BJ (cell line): Measurements from ENCODE around the gene SLC25A41. TPM values are rescaled to one million over a fixed set of nuclear protein-coding genes. Genes with fewer than 3 reads are reported as not detected.

Source experiments
- CTCF ChIA-PET: fragments of 350-600 bp; formaldehyde crosslinking; extraction: SDS; loops from one replicate; lab custom pipeline; 2021; ENCODE audit warnings: antibody characterized with exemption, inconsistent platforms; lab: Yijun Ruan, JAX
- POLR2A ChIA-PET: fragments of 300-600 bp; sonication (Branson Sonifier 250); formaldehyde crosslinking; extraction: SDS; loops from one replicate; lab custom pipeline; 2021; ENCODE audit warnings: antibody characterized with exemption; lab: Charles Lee
- DNase-seq: peaks from one replicate; pipeline ENCODE4 v3.0.0-alpha.2; 2011; ENCODE audit warnings: low read depth
- H3K27me3 ChIP-seq: 2 replicates; pipeline ENCODE4 v1.6.0; 2011; ENCODE audit warnings: low read length; ENCODE audit not compliant: control insufficient read depth, insufficient read depth
- H3K36me3 ChIP-seq: 2 replicates; pipeline ENCODE4 v1.5.1; 2011; ENCODE audit warnings: low read length; ENCODE audit not compliant: control insufficient read depth, insufficient read depth
- H3K4me3 ChIP-seq: 2 replicates; pipeline ENCODE4 v1.5.1; 2011; ENCODE audit warnings: low read depth, mild to moderate bottlenecking, control low read depth, low read length
- CTCF ChIP-seq: IDR thresholded peaks from 2 replicates; pipeline ENCODE4 v1.5.1; 2011; ENCODE audit warnings: low read depth, mild to moderate bottlenecking, control low read depth, inconsistent platforms, low read length, moderate library complexity; ENCODE audit not compliant: insufficient read depth
- polyA plus RNA-seq: library from polyadenylated mRNA; depleted of rRNA; stranded (reverse); fragments of >200 nt; gene quantifications from 2 replicates; pipeline ENCODE4 v1.2.3, GENCODE V29; 2011

The SLC25A41 gene
- polyA plus RNA-seq, 1 experiment, result 0.05 TPM

GRCh38 chr19:6393983-6394412 is 39.6 kb downstream of the SLC25A41 start:
- POLR2A ChIA-PET, result interaction anchor here (0.6 kb wide), 1 partner anchor 327 kb away, joined by 5 read pairs; no protein-coding TSS in a partner anchor
- CTCF ChIA-PET, result interaction anchor here (0.7 to 1.5 kb wide), 4 partner anchors 19 to 56 kb away, joined by 3 read pairs; partner anchors contain the start of gene KHSRP

GRCh38 chr19:6393074-6393982 is 40.2 kb downstream of the SLC25A41 start, which contains the start of gene GTF2F1:
Gene GTF2F1, minus strand, starts transcription at chr19:6393164. Its CDS starts 169 bp downstream, at chr19:6392995.
- CTCF ChIA-PET, result interaction anchor here (0.7 to 1.5 kb wide), 4 partner anchors 18 to 55 kb away, joined by 3 read pairs; partner anchors contain the start of gene KHSRP
- POLR2A ChIA-PET, result interaction anchor here (0.6 kb wide), 2 partner anchors 24 to 328 kb away, joined by 3 to 5 read pairs; no protein-coding TSS in a partner anchor

More at GRCh38 chr19:6393983-6394412, 39.6 kb downstream of the SLC25A41 start:
- Histone ChIP-seq H3K27me3 (no peaks in the 10 kb centered on the region), H3K36me3 (peaks cover 5% of the 10 kb centered on the region), H3K4me3 (peak overlapping the region; percentile 91)
- no peak for DNase-seq
- no peak for TF ChIP-seq CTCF

GRCh38 chr19:6392221-6393073 is 41.1 kb downstream of the SLC25A41 start:
- no peak for DNase-seq
- Histone ChIP-seq H3K4me3 (peak overlapping the region; percentile 91), H3K27me3 (no peaks in the 10 kb centered on the region), H3K36me3 (peaks cover 12% of the 10 kb centered on the region)
- ChIA-PET POLR2A (no interaction called here), CTCF (interaction anchor here (1.4 to 1.5 kb wide), 2 partner anchors 17 to 25 kb away, joined by 3 read pairs; no protein-coding TSS in a partner anchor)
- TF ChIP-seq CTCF, result no peak

More at GRCh38 chr19:6393074-6393982, 40.2 kb downstream of the SLC25A41 start, which contains the start of gene GTF2F1:
- H3K36me3 ChIP-seq, result peaks cover 8% of the 10 kb centered on the region
- peak; percentile 71 for DNase-seq
- TF ChIP-seq CTCF, result peak; percentile 46
- H3K4me3 ChIP-seq, result peak within 1 kb of the TSS; percentile 91
- no peaks in the 10 kb centered on the region for H3K27me3 ChIP-seq

GRCh38 chr19:6387372-6387771 is 46.2 kb downstream of the SLC25A41 start:
- CTCF ChIA-PET, result no interaction called here
- no peak for TF ChIP-seq CTCF
- H3K27me3 ChIP-seq, result no peaks in the 10 kb centered on the region
- H3K4me3 ChIP-seq, result no peak overlapping the region
- DNase-seq, result no peak
- peaks cover 34% of the 10 kb centered on the region for H3K36me3 ChIP-seq
- POLR2A ChIA-PET, result no interaction called here
